GM12878 (cell line): ENCODE data around the gene SCAMP4. TPM values are rescaled to one million over a fixed set of nuclear protein-coding genes. Genes with fewer than 3 reads are reported as not detected.

Experiments
- ATAC-seq: fragments of 200-7000 bp; cut with Tn5 transposase; 3 replicates; pipeline ENCODE4 v1.9.1; 2020; ENCODE audit warnings: mild to moderate bottlenecking, moderate library complexity
- BruUV-seq: library from RNA; stranded (reverse); fragments of 400-500 nt; replicated peaks from 2 replicates; lab custom pipeline; 2021; lab: Mats Ljungman, UMichigan
- CTCF ChIA-PET: fragments of 300-600 bp; sonication (Branson Sonifier 250); formaldehyde crosslinking; extraction: SDS; loops from one replicate; lab custom pipeline; 2021; ENCODE audit warnings: inconsistent platforms; lab: Yijun Ruan, JAX
- POLR2A ChIA-PET: fragments of 350-600 bp; formaldehyde crosslinking; extraction: SDS; loops from one replicate; lab custom pipeline; 2021; ENCODE audit warnings: inconsistent platforms; lab: Charles Lee
- RAD21 ChIA-PET: fragments of 300-600 bp; sonication (Branson Sonifier 250); formaldehyde crosslinking; loops from one replicate; lab custom pipeline; 2023; ENCODE audit warnings: antibody characterized with exemption; ENCODE audit not compliant: unreplicated experiment; lab: Charles Lee
- SMC1A ChIA-PET: fragments of 300-600 bp; sonication (Branson Sonifier 250); formaldehyde crosslinking; loops from one replicate; lab custom pipeline; 2023; ENCODE audit not compliant: unreplicated experiment, uncharacterized antibody; lab: Charles Lee
- DNase-seq: peaks from one replicate; pipeline ENCODE4 v3.0.0-alpha.2; 2011; ENCODE audit warnings: low read depth, low spot score
- FAIRE-seq: peaks from 3 replicates; lab custom pipeline; 2011; peaks lifted over from hg19 to GRCh38; lab: Jason Lieb, UNC
- H2AFZ ChIP-seq: 2 replicates; pipeline ENCODE4 v1.6.0; 2011; ENCODE audit warnings: low read depth, low read length, control low read depth; ENCODE audit not compliant: control insufficient read depth
- H3K27ac ChIP-seq: 2 replicates; pipeline ENCODE4 v1.5.1; 2011; ENCODE audit warnings: control low read depth; ENCODE audit not compliant: control insufficient read depth, insufficient read depth
- H3K27me3 ChIP-seq, 2 experiments: replicated peaks in 1 of 2; 2 replicates each; pipeline versions ENCODE4 v1.6.0 to v1.6.1; 2011; ENCODE audit warnings: low read length in 1 of 2; ENCODE audit not compliant: control insufficient read depth in 2 of 2, insufficient read depth in 2 of 2
- H3K36me3 ChIP-seq, 2 experiments: 2 replicates each; pipeline ENCODE4 v1.5.1; 2011; ENCODE audit warnings: low read length in 1 of 2; ENCODE audit not compliant: control insufficient read depth in 2 of 2, insufficient read depth in 2 of 2
- H3K4me1 ChIP-seq: 2 replicates; pipeline ENCODE4 v1.6.1; 2011; ENCODE audit warnings: mild to moderate bottlenecking, low read length, moderate library complexity, mixed read lengths; ENCODE audit not compliant: control insufficient read depth, insufficient read depth
- H3K4me2 ChIP-seq: 2 replicates; pipeline ENCODE4 v1.6.0; 2011; ENCODE audit warnings: control low read depth; ENCODE audit not compliant: control insufficient read depth, insufficient read depth
- H3K4me3 ChIP-seq: fragments of 200-600 bp; sonication (generic); 2 replicates; pipeline ENCODE4 v1.5.1; 2016
- H3K79me2 ChIP-seq: 2 replicates; pipeline ENCODE4 v1.6.0; 2011; ENCODE audit warnings: low read length; ENCODE audit not compliant: control insufficient read depth, insufficient read depth
- H3K9ac ChIP-seq: 2 replicates; pipeline ENCODE4 v1.8.0; 2011; ENCODE audit warnings: low read length, control low read depth, mixed read lengths; ENCODE audit not compliant: control insufficient read depth, insufficient read depth
- H3K9me3 ChIP-seq: replicated peaks from 3 replicates; pipeline ENCODE4 v1.5.1; 2011; ENCODE audit warnings: mild to moderate bottlenecking, low read length; ENCODE audit not compliant: control insufficient read depth, insufficient read depth
- H4K20me1 ChIP-seq: 2 replicates; pipeline ENCODE4 v1.6.0; 2011; ENCODE audit not compliant: control insufficient read depth, insufficient read depth
- CREB1 ChIP-seq: IDR thresholded peaks from 2 replicates; pipeline ENCODE4 v1.6.1; 2012; ENCODE audit warnings: low read depth, mild to moderate bottlenecking, inconsistent platforms
- EZH2 ChIP-seq: IDR thresholded peaks from 2 replicates; pipeline ENCODE4 v1.6.1; 2012; ENCODE audit warnings: low read depth, mild to moderate bottlenecking, control low read depth, inconsistent platforms, low read length, borderline replicate concordance; ENCODE audit not compliant: control insufficient read depth
- GABPA ChIP-seq: IDR thresholded peaks from 2 replicates; pipeline ENCODE4 v1.6.1; 2014; ENCODE audit warnings: antibody characterized with exemption, low read depth, mild to moderate bottlenecking, inconsistent platforms
- JUND ChIP-seq: IDR thresholded peaks from 2 replicates; pipeline ENCODE4 v1.6.1; 2012; ENCODE audit warnings: low read depth, mild to moderate bottlenecking, low read length, improper control_type of control experiment, moderate library complexity
- NR2C1 ChIP-seq: fragments of 450-650 bp; IDR thresholded peaks from 2 replicates; pipeline ENCODE4 v1.6.1; 2017; ENCODE audit warnings: antibody characterized with exemption, mild to moderate bottlenecking, moderate library complexity
- POU2F2 ChIP-seq: IDR thresholded peaks from 3 replicates; pipeline ENCODE4 v1.6.1; 2011; ENCODE audit warnings: low read depth, mild to moderate bottlenecking, low read length, borderline replicate concordance
- ZNF384 ChIP-seq: IDR thresholded peaks from 2 replicates; pipeline ENCODE4 v1.6.1; 2012; ENCODE audit warnings: low read depth, mild to moderate bottlenecking, low read length, improper control_type of control experiment, borderline replicate concordance
- ZZZ3 ChIP-seq: IDR thresholded peaks from 2 replicates; pipeline ENCODE4 v1.6.1; 2011; ENCODE audit warnings: low read depth; ENCODE audit not compliant: control insufficient read depth, insufficient read length
- WGBS: methylation state at CpG from one replicate; pipeline ENCODE4 v1.1.6; 2016; ENCODE audit warnings: low lambda C conversion rate; ENCODE audit not compliant: insufficient replicate concordance, insufficient coverage; ENCODE audit errors: missing lambda C conversion rate; 5-methylcytosine and 5-hydroxymethylcytosine counted together
- in situ Hi-C: fragments of 300-500 bp; cut with MboI; formaldehyde crosslinking; loops from 9 replicates; pipeline ENCODE4 v1.14.3; 2018; ENCODE audit warnings: mixed read lengths
- intact Hi-C: fragments of 100-400 bp; cut with micrococcal nuclease; formaldehyde crosslinking; loops from one replicate; pipeline ENCODE4 v1.14.2; 2022; ENCODE audit not compliant: unreplicated experiment
- polyA plus RNA-seq, 11 experiments: library from polyadenylated mRNA; depleted of rRNA in 4 of 11; unstranded in 6 of 11; stranded (reverse) in 5 of 11; fragments of >200 nt; fragmentation: Nextera tagmentation in 4 of 11; fragmentation: Illumina TruSeq in 1 of 11; extraction: Ambion mirVana in 4 of 11; extraction: Trizol in 1 of 11; gene quantifications; 1 replicate in 1 of 11; 2 replicates in 10 of 11; pipeline versions ENCODE4 v1.2.1 to v1.2.3, GENCODE V29; 2011 to 2016; ENCODE audit warnings: inconsistent platforms in 2 of 11, missing spikeins in 2 of 11, low read depth in 1 of 11
- total RNA-seq, 4 experiments: library from RNA; depleted of rRNA in 3 of 4; stranded (reverse); fragments of >200 nt in 3 of 4; fragmentation: Illumina TruSeq in 1 of 4; extraction: Trizol in 1 of 4; gene quantifications; 2 replicates each; pipeline versions ENCODE4 v1.2.1 to v1.2.3, GENCODE V29; 2013 to 2021
- TF ChIP-seq, protein P1 (sequence below): fragments of 450-650 bp; IDR thresholded peaks from 2 replicates; pipeline ENCODE4 v1.6.1; 2017; ENCODE audit warnings: low read depth, mild to moderate bottlenecking, moderate library complexity
- TF ChIP-seq, protein P2 (sequence below): fragments of 450-650 bp; IDR thresholded peaks from 2 replicates; pipeline ENCODE4 v1.6.1; 2016; ENCODE audit warnings: mild to moderate bottlenecking
- TF ChIP-seq, protein P3 (sequence below): fragments of 450-650 bp; IDR thresholded peaks from 2 replicates; pipeline ENCODE4 v1.6.1; 2016; ENCODE audit warnings: mild to moderate bottlenecking, moderate library complexity, borderline replicate concordance

Gene SCAMP4
- total and polyA plus RNA-seq, 10 of the 15 experiments (the other 5 are each of a cell fraction or from before 2014, with no cell fraction given), result 0.63 to 34.7 (median 12.8) TPM

DNA sequence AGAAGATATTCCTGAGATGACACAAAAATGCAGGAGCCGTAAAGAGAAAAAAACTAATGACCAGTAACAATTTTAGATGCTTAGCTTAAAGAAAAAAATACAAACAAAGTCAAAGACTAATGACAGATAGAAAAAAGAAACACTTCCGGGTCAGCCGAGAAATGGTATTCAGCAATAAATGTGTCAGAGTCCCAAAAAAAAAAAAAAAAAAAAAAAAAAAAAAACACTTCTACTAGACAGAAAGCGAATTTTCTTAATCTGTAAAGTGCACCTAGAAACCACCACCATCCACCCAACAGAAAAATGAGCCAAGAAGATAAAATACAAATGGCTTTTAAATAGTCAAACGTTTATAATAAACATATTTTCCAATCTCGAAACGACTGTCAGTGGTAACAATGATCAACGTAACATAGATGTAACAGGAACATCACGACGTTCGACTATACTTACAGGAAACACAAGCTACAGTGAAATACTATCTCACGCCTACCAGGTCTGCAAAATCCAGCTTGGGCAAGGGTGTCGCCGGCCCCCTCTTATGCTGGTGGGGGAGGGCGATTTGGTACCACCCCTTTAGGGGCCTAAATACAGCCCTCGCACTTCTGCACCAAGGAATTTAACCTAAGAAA lies 30.5 kb upstream of the SCAMP4 start:
- no peaks in the 10 kb centered on the region for H3K27me3 ChIP-seq
- ChIA-PET CTCF (interaction anchor here (0.7 to 3.2 kb wide), 6 partner anchors 8 to 67 kb away, joined by 3 to 19 read pairs (median 3); no protein-coding TSS in a partner anchor), RAD21 (interaction anchor here (0.6 to 1.6 kb wide), 7 partner anchors 10 to 195 kb away, joined by 3 to 6 read pairs (median 4); no protein-coding TSS in a partner anchor), POLR2A (interaction anchor here (0.7 to 2.4 kb wide), 8 partner anchors 9 to 719 kb away, joined by 3 to 15 read pairs (median 6); no protein-coding TSS in a partner anchor), SMC1A (interaction anchor here (0.9 to 1.2 kb wide), 4 partner anchors 10 to 29 kb away, joined by 3 to 6 read pairs (median 4); no protein-coding TSS in a partner anchor)
- peak overlapping the region; percentile 94 for H3K9ac ChIP-seq
- no TSS peak for BruUV-seq
- peak overlapping the region; percentile 85 for H3K4me2 ChIP-seq
- 5% methylated on average over 16 of the region's 16 CpGs for WGBS
- DNase-seq, result no peak
- H4K20me1 ChIP-seq, result no peaks in the 10 kb centered on the region
- FAIRE-seq, result peak; percentile 71
- no peaks in the 10 kb centered on the region for H3K9me3 ChIP-seq
- in situ Hi-C loops, result loop anchor here (25.0 kb wide), 1 partner anchor 1488 kb away; the partner anchor contains the start of gene NFIC
- peaks cover 39% of the 10 kb centered on the region for H3K79me2 ChIP-seq
- H3K36me3 ChIP-seq, result peaks cover 3 to 9% of the 10 kb centered on the region in 2 experiments; a peak in 3 of 4 replicates
- peak overlapping the region; percentile 93 for H3K27ac ChIP-seq
- peak overlapping the region; percentile 89 for H3K4me3 ChIP-seq
- intact Hi-C loops, result no loop called here
- TF ChIP-seq, protein P1, sequence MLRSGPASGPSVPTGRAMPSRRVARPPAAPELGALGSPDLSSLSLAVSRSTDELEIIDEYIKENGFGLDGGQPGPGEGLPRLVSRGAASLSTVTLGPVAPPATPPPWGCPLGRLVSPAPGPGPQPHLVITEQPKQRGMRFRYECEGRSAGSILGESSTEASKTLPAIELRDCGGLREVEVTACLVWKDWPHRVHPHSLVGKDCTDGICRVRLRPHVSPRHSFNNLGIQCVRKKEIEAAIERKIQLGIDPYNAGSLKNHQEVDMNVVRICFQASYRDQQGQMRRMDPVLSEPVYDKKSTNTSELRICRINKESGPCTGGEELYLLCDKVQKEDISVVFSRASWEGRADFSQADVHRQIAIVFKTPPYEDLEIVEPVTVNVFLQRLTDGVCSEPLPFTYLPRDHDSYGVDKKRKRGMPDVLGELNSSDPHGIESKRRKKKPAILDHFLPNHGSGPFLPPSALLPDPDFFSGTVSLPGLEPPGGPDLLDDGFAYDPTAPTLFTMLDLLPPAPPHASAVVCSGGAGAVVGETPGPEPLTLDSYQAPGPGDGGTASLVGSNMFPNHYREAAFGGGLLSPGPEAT, result no peak
- TF ChIP-seq ZZZ3, result no peak
- no peak for TF ChIP-seq EZH2
- peak; percentile 66 for TF ChIP-seq GABPA
- TF ChIP-seq POU2F2, result no peak
- TF ChIP-seq NR2C1, result peak; percentile 88
- TF ChIP-seq, protein P2, sequence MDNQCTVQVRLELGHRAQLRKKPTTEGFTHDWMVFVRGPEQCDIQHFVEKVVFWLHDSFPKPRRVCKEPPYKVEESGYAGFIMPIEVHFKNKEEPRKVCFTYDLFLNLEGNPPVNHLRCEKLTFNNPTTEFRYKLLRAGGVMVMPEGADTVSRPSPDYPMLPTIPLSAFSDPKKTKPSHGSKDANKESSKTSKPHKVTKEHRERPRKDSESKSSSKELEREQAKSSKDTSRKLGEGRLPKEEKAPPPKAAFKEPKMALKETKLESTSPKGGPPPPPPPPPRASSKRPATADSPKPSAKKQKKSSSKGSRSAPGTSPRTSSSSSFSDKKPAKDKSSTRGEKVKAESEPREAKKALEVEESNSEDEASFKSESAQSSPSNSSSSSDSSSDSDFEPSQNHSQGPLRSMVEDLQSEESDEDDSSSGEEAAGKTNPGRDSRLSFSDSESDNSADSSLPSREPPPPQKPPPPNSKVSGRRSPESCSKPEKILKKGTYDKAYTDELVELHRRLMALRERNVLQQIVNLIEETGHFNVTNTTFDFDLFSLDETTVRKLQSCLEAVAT, result 0 out of 2 replicates have a peak, but pooled peaks have one; percentile 32
- TF ChIP-seq CREB1, result peak; percentile 12; the same call in 1 of the 2 replicates
- no peak for TF ChIP-seq JUND
- TF ChIP-seq, protein P3, sequence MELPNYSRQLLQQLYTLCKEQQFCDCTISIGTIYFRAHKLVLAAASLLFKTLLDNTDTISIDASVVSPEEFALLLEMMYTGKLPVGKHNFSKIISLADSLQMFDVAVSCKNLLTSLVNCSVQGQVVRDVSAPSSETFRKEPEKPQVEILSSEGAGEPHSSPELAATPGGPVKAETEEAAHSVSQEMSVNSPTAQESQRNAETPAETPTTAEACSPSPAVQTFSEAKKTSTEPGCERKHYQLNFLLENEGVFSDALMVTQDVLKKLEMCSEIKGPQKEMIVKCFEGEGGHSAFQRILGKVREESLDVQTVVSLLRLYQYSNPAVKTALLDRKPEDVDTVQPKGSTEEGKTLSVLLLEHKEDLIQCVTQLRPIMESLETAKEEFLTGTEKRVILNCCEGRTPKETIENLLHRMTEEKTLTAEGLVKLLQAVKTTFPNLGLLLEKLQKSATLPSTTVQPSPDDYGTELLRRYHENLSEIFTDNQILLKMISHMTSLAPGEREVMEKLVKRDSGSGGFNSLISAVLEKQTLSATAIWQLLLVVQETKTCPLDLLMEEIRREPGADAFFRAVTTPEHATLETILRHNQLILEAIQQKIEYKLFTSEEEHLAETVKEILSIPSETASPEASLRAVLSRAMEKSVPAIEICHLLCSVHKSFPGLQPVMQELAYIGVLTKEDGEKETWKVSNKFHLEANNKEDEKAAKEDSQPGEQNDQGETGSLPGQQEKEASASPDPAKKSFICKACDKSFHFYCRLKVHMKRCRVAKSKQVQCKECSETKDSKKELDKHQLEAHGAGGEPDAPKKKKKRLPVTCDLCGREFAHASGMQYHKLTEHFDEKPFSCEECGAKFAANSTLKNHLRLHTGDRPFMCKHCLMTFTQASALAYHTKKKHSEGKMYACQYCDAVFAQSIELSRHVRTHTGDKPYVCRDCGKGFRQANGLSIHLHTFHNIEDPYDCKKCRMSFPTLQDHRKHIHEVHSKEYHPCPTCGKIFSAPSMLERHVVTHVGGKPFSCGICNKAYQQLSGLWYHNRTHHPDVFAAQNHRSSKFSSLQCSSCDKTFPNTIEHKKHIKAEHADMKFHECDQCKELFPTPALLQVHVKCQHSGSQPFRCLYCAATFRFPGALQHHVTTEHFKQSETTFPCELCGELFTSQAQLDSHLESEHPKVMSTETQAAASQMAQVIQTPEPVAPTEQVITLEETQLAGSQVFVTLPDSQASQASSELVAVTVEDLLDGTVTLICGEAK, result peak; percentile 53; the same call in 1 of the 2 replicates
- TF ChIP-seq ZNF384, result peak; percentile 81
- H2AFZ ChIP-seq, result no peak overlapping the region
- ATAC-seq, result peak; percentile 19
- peaks cover 3% of the 10 kb centered on the region; the same call in 1 of the 2 replicates for H3K4me1 ChIP-seq
